HepG2 (cell line): ENCODE data around the gene ELMO2. TPM values are rescaled to one million over a fixed set of nuclear protein-coding genes. Genes with fewer than 3 reads are reported as not detected.

Source experiments
- ATAC-seq: fragments of 200-7000 bp; cut with Tn5 transposase; 3 replicates; pipeline ENCODE4 v1.9.1; 2020; ENCODE audit warnings: mild to moderate bottlenecking, moderate library complexity
- BruUV-seq: library from RNA; stranded (reverse); fragments of 400-500 nt; replicated peaks from 2 replicates; lab custom pipeline; 2021; lab: Mats Ljungman, UMichigan
- CTCF ChIA-PET: fragments of 300-600 bp; formaldehyde crosslinking; extraction: SDS; loops from one replicate; lab custom pipeline; 2021; ENCODE audit warnings: low total read pairs, inconsistent platforms, low intra/inter-chr PET ratio; lab: Yijun Ruan, JAX
- POLR2A ChIA-PET: fragments of 350-600 bp; sonication (Branson Sonifier 250); formaldehyde crosslinking; loops from one replicate; lab custom pipeline; 2020; ENCODE audit warnings: antibody characterized with exemption, inconsistent platforms; lab: Yijun Ruan, JAX
- DNase-seq: peaks from one replicate; pipeline ENCODE4 v3.0.0-alpha.2; 2015; ENCODE audit warnings: low spot score
- FAIRE-seq: peaks from 3 replicates; lab custom pipeline; 2011; peaks lifted over from hg19 to GRCh38; lab: Jason Lieb, UNC
- H2AFZ ChIP-seq: one replicate; pipeline ENCODE4 v1.6.1; 2011; ENCODE audit warnings: low read length, inconsistent platforms
- H3K27ac ChIP-seq: fragments of 300-600 bp; 3 replicates; pipeline ENCODE4 v1.8.0; 2011; ENCODE audit warnings: mixed run types, mild to moderate bottlenecking, mixed read lengths, low read length, inconsistent platforms; ENCODE audit not compliant: insufficient read depth; ENCODE audit errors: extremely low read length
- H3K27me3 ChIP-seq, 2 experiments: fragments of 200-600 bp in 1 of 2; 2 replicates in 1 of 2; 3 replicates in 1 of 2; pipeline versions ENCODE4 v1.6.0 to v1.8.0; 2011; ENCODE audit warnings: low read length in 2 of 2, mild to moderate bottlenecking in 2 of 2, moderate library complexity in 2 of 2, inconsistent platforms in 1 of 2; ENCODE audit not compliant: insufficient read depth in 2 of 2, control insufficient read depth in 1 of 2
- H3K36me3 ChIP-seq, 2 experiments: fragments of 200-600 bp in 1 of 2; replicated peaks in 1 of 2; 2 replicates in 1 of 2; 3 replicates in 1 of 2; pipeline versions ENCODE4 v1.5.1 to v1.8.0; 2011; ENCODE audit warnings: low read length in 2 of 2, inconsistent platforms in 1 of 2; ENCODE audit not compliant: insufficient read depth in 2 of 2, control insufficient read depth in 1 of 2
- H3K4me1 ChIP-seq: 2 replicates; pipeline ENCODE4 v1.5.1; 2012; ENCODE audit warnings: low read length, inconsistent platforms; ENCODE audit not compliant: insufficient read depth
- H3K4me2 ChIP-seq: 2 replicates; pipeline ENCODE4 v1.6.0; 2011; ENCODE audit warnings: low read depth, low read length, inconsistent platforms
- H3K4me3 ChIP-seq, 3 experiments: fragments of 200-600 bp in 1 of 3; sonication (generic), shearing (Covaris generic) in 1 of 3; replicated peaks in 1 of 3; 2 replicates each; pipeline ENCODE4 v1.5.1; 2011 to 2016; ENCODE audit warnings: low read length in 3 of 3, inconsistent platforms in 2 of 3, low read depth in 2 of 3, mild to moderate bottlenecking in 2 of 3, control low read depth in 1 of 3, mixed read lengths in 1 of 3; ENCODE audit not compliant: insufficient read depth in 1 of 3
- H3K79me2 ChIP-seq: one replicate; pipeline ENCODE4 v1.6.1; 2011; ENCODE audit warnings: low read length, inconsistent platforms; ENCODE audit not compliant: insufficient read depth
- H3K9ac ChIP-seq: 2 replicates; pipeline ENCODE4 v1.6.0; 2011; ENCODE audit warnings: mild to moderate bottlenecking, low read depth, low read length, inconsistent platforms; ENCODE audit not compliant: insufficient read depth
- H3K9me3 ChIP-seq: 2 replicates; pipeline ENCODE4 v1.5.1; 2012; ENCODE audit warnings: mild to moderate bottlenecking, low read length
- H4K20me1 ChIP-seq: 2 replicates; pipeline ENCODE4 v1.6.0; 2011; ENCODE audit warnings: inconsistent platforms, mild to moderate bottlenecking, low read length, moderate library complexity; ENCODE audit not compliant: insufficient read depth
- ATF4 ChIP-seq, 2 experiments: fragments of 450-650 bp in 1 of 2; sonication (generic) in 1 of 2; formaldehyde crosslinking; IDR thresholded peaks; 2 replicates each; pipeline versions ENCODE4 v1.5.0 to v1.8.0; 2020 to 2022; ENCODE audit warnings: mild to moderate bottlenecking in 1 of 2, missing genetic modification reagents in 1 of 2
- CTCF ChIP-seq: sonication (generic); formaldehyde crosslinking; IDR thresholded peaks from 2 replicates; pipeline ENCODE4 v1.5.0; 2020; ENCODE audit warnings: mild to moderate bottlenecking, missing genetic modification reagents, moderate library complexity
- DZIP1 ChIP-seq: sonication (generic); formaldehyde crosslinking; IDR thresholded peaks from 2 replicates; pipeline ENCODE4 v1.5.0; 2020; ENCODE audit warnings: mild to moderate bottlenecking, missing genetic modification reagents
- GABPB1 ChIP-seq: IDR thresholded peaks from 2 replicates; pipeline ENCODE4 v1.6.1; 2016; ENCODE audit warnings: mild to moderate bottlenecking, missing genetic modification reagents, moderate library complexity, missing compliant biosample characterization
- PCBP2 ChIP-seq: fragments of 200-400 bp; formaldehyde crosslinking; optimal IDR thresholded peaks from 2 replicates; pipeline ENCODE3; 2018; ENCODE audit warnings: low read length, low read depth; ENCODE audit not compliant: poor library complexity, severe bottlenecking
- RNF219 ChIP-seq: sonication (generic); formaldehyde crosslinking; IDR thresholded peaks from 2 replicates; pipeline ENCODE4 v1.5.0; 2020; ENCODE audit warnings: mild to moderate bottlenecking, missing genetic modification reagents
- THYN1 ChIP-seq: sonication (generic); formaldehyde crosslinking; IDR thresholded peaks from 2 replicates; pipeline ENCODE4 v1.8.1; 2023; ENCODE audit warnings: low read depth, mild to moderate bottlenecking, moderate library complexity, missing genetic modification reagents, borderline replicate concordance
- ZBTB7B ChIP-seq: sonication (generic); formaldehyde crosslinking; IDR thresholded peaks from 2 replicates; pipeline ENCODE4 v1.4.0; 2020; ENCODE audit warnings: missing genetic modification reagents
- ZNF83 ChIP-seq: sonication (generic); formaldehyde crosslinking; IDR thresholded peaks from 2 replicates; pipeline ENCODE4 v1.4.0; 2020; ENCODE audit warnings: missing genetic modification reagents, mild to moderate bottlenecking, borderline replicate concordance
- ZSCAN12 ChIP-seq: sonication (generic); formaldehyde crosslinking; IDR thresholded peaks from 2 replicates; pipeline ENCODE4 v1.9.0; 2021; ENCODE audit warnings: mild to moderate bottlenecking, missing genetic modification reagents
- WGBS: methylation state at CpG from one replicate; pipeline ENCODE4 v1.1.6; 2017; ENCODE audit warnings: low lambda C conversion rate; 5-methylcytosine and 5-hydroxymethylcytosine counted together
- in situ Hi-C: cut with HindIII; loops from 2 replicates; pipeline ENCODE4 v1.10.0; 2017; ENCODE audit warnings: low pct_unique_long_range_greater_than_20kb; ENCODE audit not compliant: extremely low pct_ligation_motif_present
- intact Hi-C: fragments of 100-400 bp; cut with micrococcal nuclease; formaldehyde crosslinking; loops from one replicate; pipeline ENCODE4 v1.10.0; 2022; ENCODE audit not compliant: unreplicated experiment
- polyA plus RNA-seq, 8 experiments: library from polyadenylated mRNA; depleted of rRNA in 3 of 8; stranded (reverse) in 7 of 8; unstranded in 1 of 8; fragments of >200 nt; fragmentation: Illumina TruSeq in 4 of 8; extraction: Trizol in 4 of 8; gene quantifications; 2 replicates each; pipeline versions ENCODE4 v1.2.1 to v1.2.3, GENCODE V29; 2011 to 2016; ENCODE audit warnings: low read depth in 4 of 8, missing spikeins in 1 of 8, mixed read lengths in 1 of 8; ENCODE audit not compliant: insufficient read depth in 1 of 8
- total RNA-seq, 5 experiments: library from RNA; depleted of rRNA; stranded (reverse); fragments of >200 nt; fragmentation: Illumina TruSeq; extraction: Trizol; gene quantifications; 2 replicates each; pipeline ENCODE4 v1.2.3, GENCODE V29; 2016; ENCODE audit warnings: low read depth in 1 of 5

Gene ELMO2
- total and polyA plus RNA-seq, 2 of the 13 experiments (the other 11 are each of a cell fraction or from before 2014, with no cell fraction given): 30.6 to 35.7 TPM

- Histone ChIP-seq H3K9me3 (peaks cover 16% of the 10 kb centered on the region; the same call in 1 of the 2 replicates), H2AFZ (no peak overlapping the region), H3K4me3 (no peak overlapping the region), H4K20me1 (no peaks in the 10 kb centered on the region), H3K79me2 (no peaks in the 10 kb centered on the region), H3K4me1 (no peaks in the 10 kb centered on the region), H3K27ac (no peak overlapping the region), H3K4me2 (no peak overlapping the region), H3K27me3 (peaks cover 1 to 27% of the 10 kb centered on the region in 2 experiments; a peak in 4 of 5 replicates), H3K9ac (no peak overlapping the region), H3K36me3 (no peaks in the 10 kb centered on the region)
- FAIRE-seq (no peak), ATAC-seq (no peak), DNase-seq (no peak)
- CTCF ChIA-PET: no interaction called here
- in situ Hi-C loops: no loop called here
- intact Hi-C loops: no loop called here
- BruUV-seq: no TSS peak
- WGBS: 33% methylated on average over 5 of the region's 5 CpGs
- TF ChIP-seq THYN1 (CRISPR knock-in tag) (no peak), DZIP1 (CRISPR knock-in tag) (no peak)
- POLR2A ChIA-PET: no interaction called here
Measured at GRCh38 chr20:46446851-46447250, 40.4 kb upstream of the ELMO2 start.

- DNase-seq (no peak), ATAC-seq (no peak), FAIRE-seq (no peak)
- no peaks in the 10 kb centered on the region for H3K4me1 ChIP-seq
- in situ Hi-C loops (no loop called here), intact Hi-C loops (no loop called here)
- no peaks in the 10 kb centered on the region for H3K36me3 ChIP-seq
- peaks cover 7% of the 10 kb centered on the region; the same call in 1 of the 2 replicates for H3K9me3 ChIP-seq
- 17% methylated on average over 4 of the region's 4 CpGs for WGBS
- no peaks in the 10 kb centered on the region for H3K79me2 ChIP-seq
- no peak overlapping the region for H3K4me2 ChIP-seq
- BruUV-seq: no TSS peak
- H3K27ac ChIP-seq: no peak overlapping the region
- no peaks in the 10 kb centered on the region for H4K20me1 ChIP-seq
- CTCF ChIA-PET: no interaction called here
- no peak overlapping the region for H3K9ac ChIP-seq
- H2AFZ ChIP-seq: no peak overlapping the region
- H3K4me3 ChIP-seq: no peak overlapping the region
- H3K27me3 ChIP-seq: peaks cover 0 to 10% of the 10 kb centered on the region in 2 experiments; a peak in 2 of 5 replicates
- POLR2A ChIA-PET: no interaction called here
- no peak for TF ChIP-seq CTCF
- no peak for TF ChIP-seq RNF219
- TF ChIP-seq ZBTB7B: no peak
- TF ChIP-seq ZNF83: no peak
- TF ChIP-seq ZSCAN12 (CRISPR knock-in tag): no peak
- TF ChIP-seq ATF4 (CRISPR knock-in tag; IDR thresholded peaks at IDR 0.05): no peak
- no peak for TF ChIP-seq PCBP2
- no peak for TF ChIP-seq GABPB1 (CRISPR knock-in tag)
Measured at GRCh38 chr20:46439837-46440236, 33.4 kb upstream of the ELMO2 start.
